Esophagus muscularis mucosa (tissue), 4 donors: ENCODE measurements around the gene BCAS4.

Experiments used
- CTCF ChIP-seq, 3 experiments: fragments of 200-600 bp in 2 of 3; fragments of 450-650 bp in 1 of 3; sonication (generic) in 2 of 3; IDR thresholded peaks; one replicate each; pipeline ENCODE4 v1.5.1; 2017 to 2019; ENCODE audit warnings: antibody characterized with exemption in 3 of 3, mild to moderate bottlenecking in 2 of 3, moderate library complexity in 1 of 3
- EP300 ChIP-seq: sonication (generic); formaldehyde crosslinking; IDR thresholded peaks from one replicate; pipeline ENCODE4 v1.6.1; 2017; ENCODE audit warnings: antibody characterized with exemption
- POLR2A ChIP-seq: fragments of 450-650 bp; IDR thresholded peaks from one replicate; pipeline ENCODE4 v1.6.1; 2017; ENCODE audit warnings: antibody characterized with exemption, moderate library complexity, mild to moderate bottlenecking, low read depth
- POLR2AphosphoS5 ChIP-seq, 2 donors: sonication (generic); formaldehyde crosslinking; IDR thresholded peaks; one replicate each; pipeline ENCODE4 v1.6.1; 2017; ENCODE audit warnings: antibody characterized with exemption in 2 of 2

GRCh38 chr20:50794846-50795634 is at the start of gene BCAS4:
- TF ChIP-seq CTCF (IDR thresholded peaks at IDR 0.05): peak; percentile 88 to 98 (median 98)
- peak in 1 of 2 donors; percentile 14 for TF ChIP-seq POLR2AphosphoS5 (IDR thresholded peaks at IDR 0.05)
- TF ChIP-seq EP300: no peak
- TF ChIP-seq POLR2A: no peak
